Activated CD4-positive, alpha-beta memory T cell treated with anti-CD3 and anti-CD28 coated beads for 36 hours (primary cell): ENCODE measurements around the gene SPTLC1. TPM values are rescaled to one million over a fixed set of nuclear protein-coding genes. Genes with fewer than 3 reads are reported as not detected.
"Not testable (repeated sequence)": the region's sequence is repeated elsewhere in the genome, so short reads cannot be mapped to it uniquely, and the experiment has no call there.

ENCODE experiments used
- CTCF ChIA-PET: fragments of 350-600 bp; sonication (Branson Sonifier 250); formaldehyde crosslinking; loops from one replicate; lab custom pipeline; 2021; ENCODE audit warnings: antibody characterized with exemption, inconsistent platforms; lab: Charles Lee
- POLR2A ChIA-PET: fragments of 350-600 bp; sonication (Branson Sonifier 250); formaldehyde crosslinking; loops from one replicate; lab custom pipeline; 2021; ENCODE audit warnings: antibody characterized with exemption; lab: Charles Lee
- DNase-seq: peaks from one replicate; pipeline ENCODE4 v3.0.0-alpha.2; 2020
- H3K27ac Mint-ChIP-seq: one replicate; pipeline ENCODE4 v1.8.0; 2021; ENCODE audit warnings: mixed read lengths
- H3K27me3 Mint-ChIP-seq: one replicate; pipeline ENCODE4 v1.8.0; 2021; ENCODE audit warnings: mixed read lengths
- H3K36me3 Mint-ChIP-seq: one replicate; pipeline ENCODE4 v1.8.0; 2021; ENCODE audit warnings: mixed read lengths
- H3K4me1 Mint-ChIP-seq: one replicate; pipeline ENCODE4 v1.8.0; 2021; ENCODE audit warnings: low read depth, mixed read lengths
- H3K4me3 Mint-ChIP-seq: one replicate; pipeline ENCODE4 v1.8.0; 2021; ENCODE audit warnings: mild to moderate bottlenecking, mixed read lengths
- H3K9me3 Mint-ChIP-seq: one replicate; pipeline ENCODE4 v1.8.0; 2021; ENCODE audit warnings: mixed read lengths
- intact Hi-C: fragments of 100-400 bp; cut with micrococcal nuclease; formaldehyde crosslinking; loops from one replicate; pipeline ENCODE4 v1.15.1; 2023
- total RNA-seq, 2 experiments: library from RNA; stranded (reverse); gene quantifications; one replicate each; pipeline ENCODE4 v1.2.3, GENCODE V29; 2021

The SPTLC1 gene
- total RNA-seq: 10 to 100 TPM; 39.9 to 41.2 TPM

- H3K36me3 Mint-ChIP-seq: peaks cover 12% of the 10 kb centered on the region
- peaks cover 22% of the 10 kb centered on the region for H3K4me1 Mint-ChIP-seq
- peak within 1 kb of the TSS; percentile 94 for H3K27ac Mint-ChIP-seq
- no peaks in the 10 kb centered on the region for H3K27me3 Mint-ChIP-seq
- intact Hi-C loops: loop anchor here (1.0 to 2.0 kb wide), 3 partner anchors 210 to 650 kb away; partner anchors contain the start of genes BICD2, CENPP, IPPK and NOL8
- DNase-seq: peak; percentile 97
- CTCF ChIA-PET: interaction anchor here (0.6 to 1.1 kb wide), 3 partner anchors 24 to 1477 kb away, joined by 3 to 4 read pairs (median 3); no protein-coding TSS in a partner anchor
- no peaks in the 10 kb centered on the region for H3K9me3 Mint-ChIP-seq
- H3K4me3 Mint-ChIP-seq: peak within 1 kb of the TSS; percentile 97
- POLR2A ChIA-PET: interaction anchor here (1.2 to 1.3 kb wide), 2 partner anchors 19 to 21 kb away, joined by 3 to 4 read pairs; no protein-coding TSS in a partner anchor
Observed at GRCh38 chr9:92115071-92115858, at the start of gene SPTLC1. SPTLC1 (minus strand) TSS chr9:92115413; CDS start chr9:92115370, 43 bp downstream.

- no peak overlapping the region for H3K4me3 Mint-ChIP-seq
- intact Hi-C loops: no loop called here
- peaks cover 17% of the 10 kb centered on the region for H3K9me3 Mint-ChIP-seq
- H3K27me3 Mint-ChIP-seq: peaks cover 14% of the 10 kb centered on the region
- ChIA-PET CTCF (interaction anchor here (2.6 kb wide), 1 partner anchor 25 kb away, joined by 9 read pairs; no protein-coding TSS in a partner anchor), POLR2A (no interaction called here)
- H3K27ac Mint-ChIP-seq: no peak overlapping the region
- no peaks in the 10 kb centered on the region for H3K4me1 Mint-ChIP-seq
- no peak for DNase-seq
- peaks cover 4% of the 10 kb centered on the region for H3K36me3 Mint-ChIP-seq
Observed at GRCh38 chr9:92164975-92165374, 49.8 kb upstream of the SPTLC1 start.

- no peak for DNase-seq
- POLR2A ChIA-PET: no interaction called here
- Mint-ChIP-seq H3K4me1 (no peaks in the 10 kb centered on the region), H3K27ac (no peak overlapping the region), H3K9me3 (peaks cover 17% of the 10 kb centered on the region), H3K27me3 (peaks cover 13% of the 10 kb centered on the region), H3K36me3 (peaks cover 4% of the 10 kb centered on the region), H3K4me3 (no peak overlapping the region)
- CTCF ChIA-PET: interaction anchor here (2.6 kb wide), 1 partner anchor 24 kb away, joined by 9 read pairs; no protein-coding TSS in a partner anchor
- intact Hi-C loops: no loop called here
Observed at GRCh38 chr9:92164490-92164889, 49.3 kb upstream of the SPTLC1 start.

- H3K27ac Mint-ChIP-seq: no peak overlapping the region
- DNase-seq: no peak
- H3K27me3 Mint-ChIP-seq: peaks cover 22% of the 10 kb centered on the region
- ChIA-PET POLR2A (no interaction called here), CTCF (interaction anchor here (2.6 kb wide), 1 partner anchor 23 kb away, joined by 9 read pairs; no protein-coding TSS in a partner anchor)
- peaks cover 17% of the 10 kb centered on the region for H3K9me3 Mint-ChIP-seq
- intact Hi-C loops: no loop called here
- H3K36me3 Mint-ChIP-seq: peaks cover 4% of the 10 kb centered on the region
- H3K4me1 Mint-ChIP-seq: no peaks in the 10 kb centered on the region
- H3K4me3 Mint-ChIP-seq: no peak overlapping the region
Observed at GRCh38 chr9:92163276-92163675, 48.1 kb upstream of the SPTLC1 start.

- ChIA-PET POLR2A (no interaction called here), CTCF (interaction anchor here (1.4 kb wide), 1 partner anchor 20 kb away, joined by 6 read pairs; no protein-coding TSS in a partner anchor)
- no peak for DNase-seq
- Mint-ChIP-seq H3K27me3 (peaks cover 29% of the 10 kb centered on the region), H3K27ac (no peak overlapping the region), H3K9me3 (peaks cover 17% of the 10 kb centered on the region), H3K36me3 (peaks cover 4% of the 10 kb centered on the region), H3K4me1 (no peaks in the 10 kb centered on the region), H3K4me3 (no peak overlapping the region)
- intact Hi-C loops: no loop called here
Observed at GRCh38 chr9:92160786-92161185, 45.6 kb upstream of the SPTLC1 start.

- CTCF ChIA-PET: interaction anchor here (0.9 to 1.0 kb wide), 2 partner anchors 18 to 19 kb away, joined by 4 read pairs; no protein-coding TSS in a partner anchor
- H3K27me3 Mint-ChIP-seq: peaks cover 22% of the 10 kb centered on the region
- intact Hi-C loops: no loop called here
- no peak for DNase-seq
- no peak overlapping the region for H3K27ac Mint-ChIP-seq
- H3K9me3 Mint-ChIP-seq: peaks cover under 1% of the 10 kb centered on the region
- POLR2A ChIA-PET: no interaction called here
- no peak overlapping the region for H3K4me3 Mint-ChIP-seq
- no peaks in the 10 kb centered on the region for H3K4me1 Mint-ChIP-seq
- H3K36me3 Mint-ChIP-seq: no peaks in the 10 kb centered on the region
Observed at GRCh38 chr9:92159058-92159457, 43.8 kb upstream of the SPTLC1 start.

- H3K4me1 Mint-ChIP-seq: no peaks in the 10 kb centered on the region
- peaks cover 22% of the 10 kb centered on the region for H3K27me3 Mint-ChIP-seq
- intact Hi-C loops: no loop called here
- CTCF ChIA-PET: interaction anchor here (0.9 to 1.0 kb wide), 2 partner anchors 17 to 19 kb away, joined by 4 read pairs; no protein-coding TSS in a partner anchor
- POLR2A ChIA-PET: no interaction called here
- no peaks in the 10 kb centered on the region for H3K36me3 Mint-ChIP-seq
- H3K9me3 Mint-ChIP-seq: no peaks in the 10 kb centered on the region
- no peak overlapping the region for H3K27ac Mint-ChIP-seq
- H3K4me3 Mint-ChIP-seq: no peak overlapping the region
- no peak for DNase-seq
Observed at GRCh38 chr9:92158097-92158601, 42.9 kb upstream of the SPTLC1 start.

GRCh38 chr9:92155736-92156135 lies 40.5 kb upstream of the SPTLC1 start:
- POLR2A ChIA-PET, H3K9me3 Mint-ChIP-seq, DNase-seq, H3K27ac Mint-ChIP-seq, H3K4me1 Mint-ChIP-seq, intact Hi-C loops, CTCF ChIA-PET, H3K4me3 Mint-ChIP-seq, H3K36me3 Mint-ChIP-seq: not testable (repeated sequence)
- H3K27me3 Mint-ChIP-seq: peaks cover 22% of the 10 kb centered on the region

- POLR2A ChIA-PET: no interaction called here
- Mint-ChIP-seq H3K9me3 (no peaks in the 10 kb centered on the region), H3K4me3 (no peak overlapping the region), H3K27ac (no peak overlapping the region), H3K36me3 (no peaks in the 10 kb centered on the region), H3K27me3 (peaks cover 19% of the 10 kb centered on the region), H3K4me1 (no peaks in the 10 kb centered on the region)
- intact Hi-C loops: no loop called here
- CTCF ChIA-PET: no interaction called here
- no peak for DNase-seq
Observed at GRCh38 chr9:92155221-92155620, 40.0 kb upstream of the SPTLC1 start.

- peaks cover 14% of the 10 kb centered on the region for H3K27me3 Mint-ChIP-seq
- POLR2A ChIA-PET, H3K4me3 Mint-ChIP-seq, H3K27ac Mint-ChIP-seq, DNase-seq, H3K36me3 Mint-ChIP-seq, H3K4me1 Mint-ChIP-seq, H3K9me3 Mint-ChIP-seq, intact Hi-C loops: not testable (repeated sequence)
- CTCF ChIA-PET: interaction anchor here (1.4 kb wide), 1 partner anchor 13 kb away, joined by 6 read pairs; no protein-coding TSS in a partner anchor
Observed at GRCh38 chr9:92153466-92154415, 38.5 kb upstream of the SPTLC1 start.

- Mint-ChIP-seq H3K27me3 (peaks cover 3% of the 10 kb centered on the region), H3K9me3 (no peaks in the 10 kb centered on the region), H3K4me3 (no peak overlapping the region), H3K36me3 (no peaks in the 10 kb centered on the region), H3K27ac (no peak overlapping the region), H3K4me1 (peaks cover 6% of the 10 kb centered on the region)
- DNase-seq: no peak
- CTCF ChIA-PET: interaction anchor here (4.6 kb wide), 1 partner anchor 14 kb away, joined by 52 read pairs; no protein-coding TSS in a partner anchor
- POLR2A ChIA-PET: no interaction called here
- intact Hi-C loops: no loop called here
Observed at GRCh38 chr9:92151691-92152393, 36.6 kb upstream of the SPTLC1 start.
